ENCODE data around the gene RAB3B.

DNA sequence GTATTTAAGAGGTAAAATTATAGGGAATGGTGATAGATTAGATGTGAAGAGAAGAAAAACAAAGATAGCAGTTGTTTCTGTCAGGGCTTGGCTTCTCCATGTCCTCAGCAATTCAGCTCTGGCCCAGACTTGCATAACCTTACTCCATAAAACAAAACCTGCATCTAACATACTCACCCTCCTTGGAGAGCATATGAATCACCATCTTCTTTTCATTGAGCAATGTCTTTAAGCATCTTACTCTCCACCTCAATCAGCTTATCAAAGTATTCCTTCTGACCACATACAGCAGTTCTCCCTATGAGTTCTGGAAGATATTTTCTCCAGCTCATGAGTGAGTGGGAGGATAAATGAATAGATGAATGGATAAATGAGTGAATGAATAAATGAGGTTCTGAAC lies 49.0 kb downstream of the RAB3B start:
- TF ChIP-seq, protein P1, sequence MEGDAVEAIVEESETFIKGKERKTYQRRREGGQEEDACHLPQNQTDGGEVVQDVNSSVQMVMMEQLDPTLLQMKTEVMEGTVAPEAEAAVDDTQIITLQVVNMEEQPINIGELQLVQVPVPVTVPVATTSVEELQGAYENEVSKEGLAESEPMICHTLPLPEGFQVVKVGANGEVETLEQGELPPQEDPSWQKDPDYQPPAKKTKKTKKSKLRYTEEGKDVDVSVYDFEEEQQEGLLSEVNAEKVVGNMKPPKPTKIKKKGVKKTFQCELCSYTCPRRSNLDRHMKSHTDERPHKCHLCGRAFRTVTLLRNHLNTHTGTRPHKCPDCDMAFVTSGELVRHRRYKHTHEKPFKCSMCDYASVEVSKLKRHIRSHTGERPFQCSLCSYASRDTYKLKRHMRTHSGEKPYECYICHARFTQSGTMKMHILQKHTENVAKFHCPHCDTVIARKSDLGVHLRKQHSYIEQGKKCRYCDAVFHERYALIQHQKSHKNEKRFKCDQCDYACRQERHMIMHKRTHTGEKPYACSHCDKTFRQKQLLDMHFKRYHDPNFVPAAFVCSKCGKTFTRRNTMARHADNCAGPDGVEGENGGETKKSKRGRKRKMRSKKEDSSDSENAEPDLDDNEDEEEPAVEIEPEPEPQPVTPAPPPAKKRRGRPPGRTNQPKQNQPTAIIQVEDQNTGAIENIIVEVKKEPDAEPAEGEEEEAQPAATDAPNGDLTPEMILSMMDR (IDR thresholded peaks at IDR 0.05) = no peak
- no peak for TF ChIP-seq EZH2phosphoT487 (IDR thresholded peaks at IDR 0.05)
- TF ChIP-seq EZH2 (IDR thresholded peaks at IDR 0.05) = no peak
